ENCODE data around the gene MED9. TPM values are rescaled to one million over a fixed set of nuclear protein-coding genes. Genes with fewer than 3 reads are reported as not detected.

Gene MED9
- total RNA-seq, 2 donors from 2014 or later: 18.4 to 20.5 TPM

- DNase-seq: no peak
- no peaks in the 10 kb centered on the region for H3K9me3 Mint-ChIP-seq
- no peak for TF ChIP-seq CTCF (conservative IDR thresholded peaks at IDR 0.05)
- Histone ChIP-seq H3K4me1 (ENCODE audit: control insufficient read depth, insufficient read depth, low read length) (no peaks in the 10 kb centered on the region), H3K27ac (ENCODE audit: low read depth, low read length) (no peak overlapping the region), H3K27me3 (ENCODE audit: control insufficient read depth, insufficient read depth, low read length, poor library complexity, severe bottlenecking) (peaks cover 14% of the 10 kb centered on the region), H3K36me3 (ENCODE audit: control insufficient read depth, insufficient read depth, low read length) (no peaks in the 10 kb centered on the region), H3K9me3 (ENCODE audit: control insufficient read depth, low read length) (no peaks in the 10 kb centered on the region), H3K9ac (ENCODE audit: extremely low read depth, low read length, poor library complexity, severe bottlenecking) (no peak overlapping the region), H3K4me3 (ENCODE audit: low read length) (no peak overlapping the region)
- peaks cover 29% of the 10 kb centered on the region for H3K27me3 Mint-ChIP-seq (ENCODE audit: insufficient read depth)
- no peaks in the 10 kb centered on the region for H3K4me1 Mint-ChIP-seq
- H3K4me3 Mint-ChIP-seq: no peak overlapping the region
- H3K27ac Mint-ChIP-seq: no peak overlapping the region
- no peaks in the 10 kb centered on the region for H3K36me3 Mint-ChIP-seq (ENCODE audit: low read depth)
- 85 to 92% methylated on average over 4 to 5 of the region's 5 CpGs for WGBS, 2 experiments (ENCODE audit: insufficient coverage in 1 of 2, insufficient read length in 1 of 2)
Observed at GRCh38 chr17:17468217-17469010, 8.4 kb upstream of the MED9 start.

GRCh38 chr17:17469358-17469757, 7.4 kb upstream of the MED9 start:
- peaks cover 14% of the 10 kb centered on the region for H3K27me3 ChIP-seq (ENCODE audit: control insufficient read depth, insufficient read depth, low read length, poor library complexity, severe bottlenecking)
- no peaks in the 10 kb centered on the region for H3K4me1 ChIP-seq (ENCODE audit: control insufficient read depth, insufficient read depth, low read length)
- whole genome bisulfite sequencing, 2 experiments (ENCODE audit: insufficient coverage in 1 of 2, insufficient read length in 1 of 2): 88 to 100% methylated on average over 1 to 4 of the region's 4 CpGs
- no peak overlapping the region for H3K27ac Mint-ChIP-seq
- no peak overlapping the region for H3K9ac ChIP-seq (ENCODE audit: extremely low read depth, low read length, poor library complexity, severe bottlenecking)
- H3K27ac ChIP-seq (ENCODE audit: low read depth, low read length): no peak overlapping the region
- DNase-seq: no peak
- H3K27me3 Mint-ChIP-seq (ENCODE audit: insufficient read depth): peaks cover 24% of the 10 kb centered on the region
- H3K36me3 Mint-ChIP-seq (ENCODE audit: low read depth): no peaks in the 10 kb centered on the region
- no peaks in the 10 kb centered on the region for H3K9me3 ChIP-seq (ENCODE audit: control insufficient read depth, low read length)
- H3K4me1 Mint-ChIP-seq: no peaks in the 10 kb centered on the region
- no peaks in the 10 kb centered on the region for H3K9me3 Mint-ChIP-seq
- no peaks in the 10 kb centered on the region for H3K36me3 ChIP-seq (ENCODE audit: control insufficient read depth, insufficient read depth, low read length)
- no peak overlapping the region for H3K4me3 ChIP-seq (ENCODE audit: low read length)
- H3K4me3 Mint-ChIP-seq: no peak overlapping the region
- no peak for TF ChIP-seq CTCF (conservative IDR thresholded peaks at IDR 0.05)

- Histone ChIP-seq H3K9ac (ENCODE audit: extremely low read depth, low read length, poor library complexity, severe bottlenecking) (no peak overlapping the region), H3K27ac (ENCODE audit: low read depth, low read length) (no peak overlapping the region), H3K36me3 (ENCODE audit: control insufficient read depth, insufficient read depth, low read length) (no peaks in the 10 kb centered on the region), H3K4me1 (ENCODE audit: control insufficient read depth, insufficient read depth, low read length) (no peaks in the 10 kb centered on the region), H3K27me3 (ENCODE audit: control insufficient read depth, insufficient read depth, low read length, poor library complexity, severe bottlenecking) (peaks cover 9% of the 10 kb centered on the region), H3K9me3 (ENCODE audit: control insufficient read depth, low read length) (no peaks in the 10 kb centered on the region), H3K4me3 (ENCODE audit: low read length) (no peak overlapping the region)
- peaks cover 17% of the 10 kb centered on the region for H3K27me3 Mint-ChIP-seq (ENCODE audit: insufficient read depth)
- 88 to 97% methylated on average over 3 of the region's 3 CpGs for WGBS, 2 experiments (ENCODE audit: insufficient coverage in 1 of 2, insufficient read length in 1 of 2)
- H3K27ac Mint-ChIP-seq: no peak overlapping the region
- DNase-seq: no peak
- TF ChIP-seq CTCF (conservative IDR thresholded peaks at IDR 0.05): no peak
- no peak overlapping the region for H3K4me3 Mint-ChIP-seq
- no peaks in the 10 kb centered on the region for H3K4me1 Mint-ChIP-seq
- H3K9me3 Mint-ChIP-seq: no peaks in the 10 kb centered on the region
- H3K36me3 Mint-ChIP-seq (ENCODE audit: low read depth): no peaks in the 10 kb centered on the region
Observed at GRCh38 chr17:17469996-17470395, 6.8 kb upstream of the MED9 start.
